GM23338 (cell line): ENCODE results near the gene CLDN10. TPM values are rescaled to one million over a fixed set of nuclear protein-coding genes. Genes with fewer than 3 reads are reported as not detected.

Source experiments
- ATAC-seq: fragments of 200-7000 bp; cut with Tn5 transposase; 3 replicates; pipeline ENCODE4 v1.9.1; 2020
- DNase-seq: peaks from one replicate; pipeline ENCODE4 v3.0.0-alpha.2; 2015; ENCODE audit warnings: low spot score
- H2AFZ ChIP-seq: fragments of 200-600 bp; sonication (generic); 2 replicates; pipeline ENCODE4 v1.8.0; 2016; ENCODE audit warnings: antibody characterized with exemption, mild to moderate bottlenecking, moderate library complexity
- H3F3A ChIP-seq: fragments of 200-600 bp; sonication (generic); replicated peaks from 2 replicates; pipeline ENCODE4 v1.8.0; 2017; ENCODE audit warnings: antibody characterized with exemption, mixed run types, low read depth
- H3K27ac ChIP-seq: fragments of 200-600 bp; sonication (generic); 2 replicates; pipeline ENCODE4 v1.6.1; 2016; ENCODE audit warnings: low read depth
- H3K27me3 ChIP-seq: fragments of 200-600 bp; sonication (generic); 2 replicates; pipeline ENCODE4 v1.8.0; 2016; ENCODE audit warnings: mild to moderate bottlenecking, mixed run types, moderate library complexity; ENCODE audit not compliant: insufficient read depth
- H3K36me3 ChIP-seq: fragments of 200-600 bp; sonication (generic); 2 replicates; pipeline ENCODE4 v1.8.0; 2016; ENCODE audit warnings: mild to moderate bottlenecking; ENCODE audit not compliant: insufficient read depth
- H3K4me1 ChIP-seq: fragments of 200-600 bp; sonication (generic); 2 replicates; pipeline ENCODE4 v1.8.0; 2016; ENCODE audit warnings: mild to moderate bottlenecking, moderate library complexity; ENCODE audit not compliant: insufficient read depth
- H3K4me2 ChIP-seq: fragments of 200-600 bp; sonication (generic); 2 replicates; pipeline ENCODE4 v1.7.1; 2017; ENCODE audit warnings: mixed run types
- H3K4me3 ChIP-seq: fragments of 200-600 bp; sonication (generic); 2 replicates; pipeline ENCODE4 v1.6.1; 2016; ENCODE audit warnings: mixed run types
- H3K79me2 ChIP-seq: fragments of 200-600 bp; sonication (generic); replicated peaks from 2 replicates; pipeline ENCODE4 v1.8.0; 2017; ENCODE audit warnings: mild to moderate bottlenecking; ENCODE audit not compliant: insufficient read depth
- H3K9me2 ChIP-seq: fragments of 200-600 bp; sonication (generic); 2 replicates; pipeline ENCODE4 v1.8.0; 2017; ENCODE audit not compliant: insufficient read depth
- H4K20me1 ChIP-seq: fragments of 200-600 bp; sonication (generic); replicated peaks from 2 replicates; pipeline ENCODE4 v1.8.0; 2017; ENCODE audit warnings: mild to moderate bottlenecking; ENCODE audit not compliant: insufficient read depth
- H3K27ac Mint-ChIP-seq: 2 replicates; pipeline ENCODE4 v1.8.0; 2020; ENCODE audit warnings: inconsistent platforms, mild to moderate bottlenecking, moderate library complexity, mixed read lengths
- H3K27me3 Mint-ChIP-seq: 3 replicates; pipeline ENCODE4 v1.8.0; 2022; ENCODE audit warnings: low read depth, mild to moderate bottlenecking, moderate library complexity, mixed read lengths, inconsistent platforms; ENCODE audit not compliant: insufficient read depth, poor library complexity
- H3K36me3 Mint-ChIP-seq: 3 replicates; pipeline ENCODE4 v1.8.0; 2021; ENCODE audit warnings: low read depth, mild to moderate bottlenecking, inconsistent platforms, moderate library complexity, mixed read lengths
- H3K4me1 Mint-ChIP-seq: 3 replicates; pipeline ENCODE4 v1.8.0; 2020; ENCODE audit warnings: mild to moderate bottlenecking, inconsistent platforms, mixed read lengths
- H3K4me3 Mint-ChIP-seq: 3 replicates; pipeline ENCODE4 v1.8.0; 2021; ENCODE audit warnings: moderate library complexity, mild to moderate bottlenecking, inconsistent platforms, mixed read lengths
- H3K9me3 Mint-ChIP-seq: 3 replicates; pipeline ENCODE4 v1.8.0; 2020; ENCODE audit warnings: moderate library complexity, mild to moderate bottlenecking, inconsistent platforms, mixed read lengths
- CREB1 ChIP-seq: fragments of 250-450 bp; sonication (Bioruptor Pico); IDR thresholded peaks from 2 replicates; pipeline ENCODE4 v1.5.0; 2020; ENCODE audit warnings: low read depth, mild to moderate bottlenecking, moderate library complexity
- CTCF ChIP-seq, 2 experiments: fragments of 200-600 bp in 1 of 2; sonication (generic) in 1 of 2; conservative IDR thresholded peaks; 2 replicates each; pipeline versions ENCODE4 v1.5.1 to v1.6.1; 2016 to 2017; ENCODE audit warnings: antibody characterized with exemption in 2 of 2, low read depth in 2 of 2, mild to moderate bottlenecking in 2 of 2, moderate library complexity in 1 of 2
- ETS1 ChIP-seq: IDR thresholded peaks from 2 replicates; pipeline ENCODE4 v1.6.1; 2016; ENCODE audit warnings: antibody characterized with exemption
- EZH2 ChIP-seq: fragments of 200-600 bp; sonication (generic); IDR thresholded peaks from one replicate; pipeline ENCODE4 v1.8.0; 2017; ENCODE audit warnings: antibody characterized with exemption, mild to moderate bottlenecking, low read depth; ENCODE audit not compliant: unreplicated experiment
- EZH2phosphoT487 ChIP-seq: fragments of 200-600 bp; sonication (generic); IDR thresholded peaks from one replicate; pipeline ENCODE4 v1.8.1; 2018; ENCODE audit warnings: antibody characterized with exemption; ENCODE audit not compliant: unreplicated experiment
- JUNB ChIP-seq: IDR thresholded peaks from one replicate; pipeline ENCODE4 v1.6.1; 2016; ENCODE audit warnings: antibody characterized with exemption; ENCODE audit not compliant: unreplicated experiment
- NANOG ChIP-seq: IDR thresholded peaks from 2 replicates; pipeline ENCODE4 v1.6.1; 2016; ENCODE audit warnings: antibody characterized with exemption, borderline replicate concordance
- POLR2AphosphoS5 ChIP-seq: IDR thresholded peaks from 2 replicates; pipeline ENCODE4 v1.6.1; 2016; ENCODE audit warnings: antibody characterized with exemption, low read depth
- REST ChIP-seq: IDR thresholded peaks from one replicate; pipeline ENCODE4 v1.6.1; 2018; ENCODE audit warnings: antibody characterized with exemption; ENCODE audit not compliant: unreplicated experiment
- STAT1 ChIP-seq: IDR thresholded peaks from one replicate; pipeline ENCODE4 v1.6.1; 2016; ENCODE audit warnings: antibody characterized with exemption; ENCODE audit not compliant: unreplicated experiment
- ZNF114 ChIP-seq: fragments of 250-450 bp; sonication (Bioruptor Pico); IDR thresholded peaks from 2 replicates; pipeline ENCODE4 v1.5.0; 2020; ENCODE audit warnings: mild to moderate bottlenecking, moderate library complexity
- ZNF331 ChIP-seq: fragments of 250-450 bp; sonication (Bioruptor Pico); IDR thresholded peaks from 2 replicates; pipeline ENCODE4 v1.5.0; 2020; ENCODE audit warnings: low read depth, mild to moderate bottlenecking, moderate library complexity
- ZNF462 ChIP-seq: fragments of 250-450 bp; sonication (Bioruptor Pico); IDR thresholded peaks from 2 replicates; pipeline ENCODE4 v1.5.0; 2020; ENCODE audit warnings: mild to moderate bottlenecking, moderate library complexity
- polyA plus RNA-seq: library from polyadenylated mRNA; unstranded; fragments of >200 nt; fragmentation: Nextera tagmentation; extraction: Ambion mirVana; gene quantifications from 2 replicates; pipeline ENCODE4 v1.2.1, GENCODE V29; 2016
- total RNA-seq: library from RNA; depleted of rRNA; stranded (reverse); fragments of >200 nt; shearing (Covaris generic); gene quantifications from 2 replicates; pipeline ENCODE4 v1.2.3, GENCODE V29; 2014

The CLDN10 gene
- total and polyA plus RNA-seq, 2 experiments from 2014 or later, result 34.7 to 65.9 TPM

GRCh38 chr13:95530178-95530577 lies 22.3 kb upstream of the CLDN10 start:
- H3K9me3 Mint-ChIP-seq, result no peaks in the 10 kb centered on the region
- no peak for ATAC-seq

More at GRCh38 chr13:95530178-95530577, 22.3 kb upstream of the CLDN10 start:
- H3K4me3 Mint-ChIP-seq, result no peak overlapping the region
- no peak overlapping the region for H3K27ac Mint-ChIP-seq
- Histone ChIP-seq H3F3A (no peaks in the 10 kb centered on the region), H3K4me3 (no peak overlapping the region), H3K4me2 (no peak overlapping the region), H4K20me1 (no peaks in the 10 kb centered on the region), H3K27ac (no peak overlapping the region), H3K36me3 (no peaks in the 10 kb centered on the region), H2AFZ (peak overlapping the region; percentile 47; the same call in 1 of the 2 replicates), H3K9me2 (no peaks in the 10 kb centered on the region), H3K4me1 (peaks cover 17% of the 10 kb centered on the region; the same call in 1 of the 2 replicates), H3K79me2 (no peaks in the 10 kb centered on the region), H3K27me3 (no peaks in the 10 kb centered on the region)
- no peaks in the 10 kb centered on the region for H3K36me3 Mint-ChIP-seq
- H3K27me3 Mint-ChIP-seq, result peaks cover 4% of the 10 kb centered on the region
- DNase-seq, result no peak
- peaks cover 16% of the 10 kb centered on the region for H3K4me1 Mint-ChIP-seq
- TF ChIP-seq ZNF331 (CRISPR knock-in tag) (no peak), ETS1 (no peak), STAT1 (no peak), REST (no peak), NANOG (no peak), CTCF (conservative IDR thresholded peaks at IDR 0.05; ENCODE audit: low read depth in 2 of 2) (no peak), CREB1 (CRISPR knock-in tag) (no peak), EZH2phosphoT487 (no peak), POLR2AphosphoS5 (no peak), EZH2 (no peak), ZNF114 (CRISPR knock-in tag) (no peak), ZNF462 (CRISPR knock-in tag) (no peak), JUNB (no peak)
